Pancreas (tissue), 10 donors: ENCODE data around the gene CAPN8. TPM values are rescaled to one million over a fixed set of nuclear protein-coding genes. Genes with fewer than 3 reads are reported as not detected.

Source experiments
- ATAC-seq, 4 donors: fragments of 200-7000 bp; cut with Tn5 transposase; one replicate each; pipeline versions ENCODE4 v1.8.0 to v1.9.1; 2020; ENCODE audit warnings: mild to moderate bottlenecking in 4 of 4, moderate library complexity in 4 of 4
- DNase-seq, 6 donors: peaks; one replicate each; pipeline ENCODE4 v3.0.0-alpha.2; 2020
- FAIRE-seq: peaks from 2 replicates; lab custom pipeline; 2012; peaks lifted over from hg19 to GRCh38; lab: Jason Lieb, UNC
- H3K27ac ChIP-seq, 4 donors: fragments of 200-600 bp; sonication (generic); 1 replicate in 3 of 4; 2 replicates in 1 of 4; pipeline versions ENCODE4 v1.5.0 to v1.8.0; 2020
- H3K27me3 ChIP-seq, 4 donors: fragments of 200-600 bp; one replicate each; pipeline ENCODE4 v1.8.0; 2021
- H3K36me3 ChIP-seq, 3 donors: fragments of 200-600 bp; sonication (generic) in 1 of 3; one replicate each; pipeline versions ENCODE4 v1.5.0 to v1.8.0; 2020 to 2021
- H3K4me1 ChIP-seq, 3 donors: fragments of 200-600 bp; one replicate each; pipeline ENCODE4 v1.8.0; 2021
- H3K4me3 ChIP-seq, 4 donors: fragments of 200-600 bp; sonication (generic) in 2 of 4; one replicate each; pipeline versions ENCODE4 v1.5.0 to v1.8.0; 2020 to 2021
- H3K9me3 ChIP-seq, 4 donors: fragments of 200-600 bp; one replicate each; pipeline ENCODE4 v1.8.0; 2021
- WGBS, 2 donors: extraction: QIAGEN DNeasy Blood & Tissue Kit; methylation state at CpG; one replicate each; pipeline ENCODE4 v1.1.7; 2013; 5-methylcytosine and 5-hydroxymethylcytosine counted together
- intact Hi-C, 3 donors: fragments of 100-400 bp; cut with DNase I; formaldehyde crosslinking; loops; one replicate each; pipeline versions ENCODE4 v1.11.1 to v1.14.2; 2022
- polyA plus RNA-seq, 2 donors: library from polyadenylated mRNA; stranded (reverse); fragments of 200-250 nt; gene quantifications; one replicate each; pipeline ENCODE4 v1.2.3, GENCODE V29; 2013
- total RNA-seq, 6 donors: library from RNA; stranded (reverse); fragmentation: NEBNext Ultra II Directional in 4 of 6; extraction: Animal tissue kit (Norgen Biotek cat#: 25700) in 4 of 6; gene quantifications; one replicate each; pipeline versions ENCODE4 v1.2.1 to v1.2.4, GENCODE V29; 2021 to 2023
- TF ChIP-seq, protein P1 (sequence below), 4 donors: fragments of 200-600 bp; sonication (generic) in 3 of 4; IDR thresholded peaks; one replicate each; pipeline versions ENCODE4 v1.5.0 to v1.8.0; 2021; ENCODE audit warnings: antibody characterized with exemption in 4 of 4
- donor health status: healthy with polysubstance abuse.
- donor health status: DM: no; HTN: no; CAD: no; lungs with moderate emphysema.
- donor health status: DM: no; HTN: no; CAD: no.
- donor health status: control.
- donor health status: control.
- donor health status: Bipolar disorder and iron deficiency.
- donor health status: DM: yes; HTN: yes; CAD: no.
- donor health status: DM: no; HTN: no; CAD: no.
- donor health status: DM: no; HTN: no; CAD: no.
- donor health status: DM: yes; HTN: yes; CAD: no.

Gene CAPN8
- total and polyA plus RNA-seq, 8 donors, result 0.67 to 12.5 (median 1.9) TPM

DNA sequence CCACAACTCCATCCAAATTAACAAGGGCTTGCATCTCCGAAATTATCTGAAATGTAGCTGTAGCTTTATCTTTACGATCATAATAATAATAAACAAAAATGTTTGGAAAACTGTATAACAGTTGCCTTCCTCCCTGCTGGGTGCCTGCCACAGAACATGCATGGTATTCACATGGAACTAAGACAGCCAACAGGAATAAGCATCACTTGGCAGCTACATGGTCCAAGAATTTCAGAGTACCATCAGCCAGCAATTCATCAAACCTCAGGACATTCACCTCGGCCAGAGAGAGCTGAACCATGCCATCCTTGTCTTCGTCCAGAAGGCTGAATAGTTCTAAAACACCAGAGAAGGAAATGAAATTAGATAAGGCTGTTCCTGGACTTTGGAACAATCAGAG is 122.7 kb downstream of the CAPN8 start:
- DNase-seq, result no peak
- H3K4me1 ChIP-seq, result no peaks in the 10 kb centered on the region
- 72 to 75% methylated on average over 4 of the region's 4 CpGs for WGBS, 2 donors
- H3K9me3 ChIP-seq, result no peaks in the 10 kb centered on the region
- H3K4me3 ChIP-seq, result no peak overlapping the region
- H3K27ac ChIP-seq, result no peak overlapping the region
- no peaks in the 10 kb centered on the region for H3K27me3 ChIP-seq
- FAIRE-seq, result no peak
- no peaks in the 10 kb centered on the region for H3K36me3 ChIP-seq
- ATAC-seq, result no peak
- TF ChIP-seq, protein P1, sequence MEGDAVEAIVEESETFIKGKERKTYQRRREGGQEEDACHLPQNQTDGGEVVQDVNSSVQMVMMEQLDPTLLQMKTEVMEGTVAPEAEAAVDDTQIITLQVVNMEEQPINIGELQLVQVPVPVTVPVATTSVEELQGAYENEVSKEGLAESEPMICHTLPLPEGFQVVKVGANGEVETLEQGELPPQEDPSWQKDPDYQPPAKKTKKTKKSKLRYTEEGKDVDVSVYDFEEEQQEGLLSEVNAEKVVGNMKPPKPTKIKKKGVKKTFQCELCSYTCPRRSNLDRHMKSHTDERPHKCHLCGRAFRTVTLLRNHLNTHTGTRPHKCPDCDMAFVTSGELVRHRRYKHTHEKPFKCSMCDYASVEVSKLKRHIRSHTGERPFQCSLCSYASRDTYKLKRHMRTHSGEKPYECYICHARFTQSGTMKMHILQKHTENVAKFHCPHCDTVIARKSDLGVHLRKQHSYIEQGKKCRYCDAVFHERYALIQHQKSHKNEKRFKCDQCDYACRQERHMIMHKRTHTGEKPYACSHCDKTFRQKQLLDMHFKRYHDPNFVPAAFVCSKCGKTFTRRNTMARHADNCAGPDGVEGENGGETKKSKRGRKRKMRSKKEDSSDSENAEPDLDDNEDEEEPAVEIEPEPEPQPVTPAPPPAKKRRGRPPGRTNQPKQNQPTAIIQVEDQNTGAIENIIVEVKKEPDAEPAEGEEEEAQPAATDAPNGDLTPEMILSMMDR (IDR thresholded peaks at IDR 0.05), result no peak
- intact Hi-C loops, result no loop called here

DNA sequence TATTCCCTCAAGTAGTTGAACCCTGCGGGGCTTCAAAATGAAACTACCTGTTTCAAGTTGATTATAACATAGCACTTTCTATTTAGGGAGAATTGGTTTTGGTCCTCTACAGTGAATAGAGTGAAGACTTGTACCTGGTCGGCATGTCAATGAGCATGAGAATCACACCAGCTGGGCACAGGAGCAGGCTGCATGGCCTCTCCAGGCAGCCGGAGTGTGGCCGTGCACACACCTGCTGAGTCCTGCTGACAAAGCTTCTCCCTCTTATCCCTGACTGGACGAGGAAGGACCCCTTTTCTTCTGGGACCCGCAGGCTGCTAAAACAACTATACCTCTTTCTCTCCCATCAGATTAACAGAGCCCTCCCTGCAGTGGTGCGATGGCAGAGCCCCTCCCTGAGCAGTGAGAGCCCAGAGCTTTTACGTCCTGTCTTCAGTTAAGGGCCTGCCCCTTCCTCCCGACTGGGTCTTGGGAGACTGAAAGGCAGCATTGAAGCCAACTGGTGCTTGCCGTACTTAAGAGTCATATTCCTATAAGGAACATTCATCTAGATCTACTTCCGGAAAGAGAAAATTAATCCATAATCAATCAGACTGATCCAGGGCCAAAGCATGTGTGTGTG is 124.9 kb downstream of the CAPN8 start:
- 39 to 41% methylated on average over 11 of the region's 11 CpGs for WGBS, 2 donors
- intact Hi-C loops, result no loop called here
- no peaks in the 10 kb centered on the region for H3K27me3 ChIP-seq
- H3K4me3 ChIP-seq, result no peak overlapping the region
- no peaks in the 10 kb centered on the region for H3K9me3 ChIP-seq
- peak; percentile 55 to 75 (median 60) for DNase-seq
- peak; percentile 87 to 99 (median 93) for ATAC-seq
- no peak overlapping the region for H3K27ac ChIP-seq
- no peaks in the 10 kb centered on the region for H3K36me3 ChIP-seq
- FAIRE-seq, result no peak
- TF ChIP-seq, protein P1 (IDR thresholded peaks at IDR 0.05), result no peak
- no peaks in the 10 kb centered on the region for H3K4me1 ChIP-seq

DNA sequence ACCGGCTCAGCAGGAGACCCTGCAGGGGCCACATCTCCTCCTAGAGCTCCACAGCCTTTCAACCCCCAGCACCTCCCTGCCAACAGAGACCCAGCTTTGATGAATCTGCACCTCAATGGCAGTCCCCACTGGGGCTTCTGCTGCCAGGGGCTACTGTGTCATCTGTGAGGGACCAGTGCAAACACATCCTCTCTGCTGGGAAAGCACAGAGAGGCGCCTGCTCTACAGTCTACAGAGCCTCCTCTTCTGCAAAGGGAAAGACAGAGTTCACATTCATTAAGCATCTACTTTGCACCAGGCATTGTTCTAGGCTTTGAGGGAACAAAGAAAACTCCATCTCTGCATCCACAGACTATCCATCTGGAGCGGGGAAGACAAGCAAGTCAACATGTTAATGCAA is 125.8 kb downstream of the CAPN8 start:
- TF ChIP-seq, protein P1 (IDR thresholded peaks at IDR 0.05), result no peak
- ATAC-seq (no peak), FAIRE-seq (no peak), DNase-seq (no peak)
- no peaks in the 10 kb centered on the region for H3K36me3 ChIP-seq
- intact Hi-C loops, result no loop called here
- WGBS, 2 donors, result 92 to 98% methylated on average over 3 of the region's 3 CpGs
- no peaks in the 10 kb centered on the region for H3K4me1 ChIP-seq
- no peak overlapping the region for H3K4me3 ChIP-seq
- H3K27ac ChIP-seq, result no peak overlapping the region
- no peaks in the 10 kb centered on the region for H3K9me3 ChIP-seq
- H3K27me3 ChIP-seq, result no peaks in the 10 kb centered on the region

DNA sequence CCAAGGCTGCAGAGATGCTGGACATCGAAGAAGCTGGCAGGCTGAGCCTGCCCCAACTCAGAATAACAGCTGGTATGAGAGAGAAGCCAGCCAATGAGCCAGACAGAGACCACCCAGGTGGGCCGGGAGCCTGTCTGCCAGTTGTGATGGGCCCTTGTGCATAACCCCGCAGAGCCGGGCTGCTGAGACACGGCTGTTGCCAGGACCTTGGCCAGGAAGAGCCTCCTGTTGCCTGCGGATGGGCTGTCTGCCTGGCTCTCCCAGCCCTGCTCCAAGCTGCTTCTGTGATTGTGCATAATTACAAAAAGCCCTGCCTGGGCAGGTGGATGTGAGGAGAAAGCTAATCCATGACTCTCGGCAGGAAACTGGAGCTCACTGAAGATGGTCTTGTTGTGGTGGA is 126.5 kb downstream of the CAPN8 start:
- Histone ChIP-seq H3K27ac (no peak overlapping the region), H3K27me3 (no peaks in the 10 kb centered on the region), H3K4me1 (no peaks in the 10 kb centered on the region), H3K9me3 (no peaks in the 10 kb centered on the region), H3K4me3 (no peak overlapping the region), H3K36me3 (no peaks in the 10 kb centered on the region)
- ATAC-seq (no peak), DNase-seq (no peak), FAIRE-seq (no peak)
- WGBS, 2 donors, result 87 to 91% methylated on average over 7 of the region's 7 CpGs
- intact Hi-C loops, result no loop called here
- TF ChIP-seq, protein P1 (IDR thresholded peaks at IDR 0.05), result no peak

DNA sequence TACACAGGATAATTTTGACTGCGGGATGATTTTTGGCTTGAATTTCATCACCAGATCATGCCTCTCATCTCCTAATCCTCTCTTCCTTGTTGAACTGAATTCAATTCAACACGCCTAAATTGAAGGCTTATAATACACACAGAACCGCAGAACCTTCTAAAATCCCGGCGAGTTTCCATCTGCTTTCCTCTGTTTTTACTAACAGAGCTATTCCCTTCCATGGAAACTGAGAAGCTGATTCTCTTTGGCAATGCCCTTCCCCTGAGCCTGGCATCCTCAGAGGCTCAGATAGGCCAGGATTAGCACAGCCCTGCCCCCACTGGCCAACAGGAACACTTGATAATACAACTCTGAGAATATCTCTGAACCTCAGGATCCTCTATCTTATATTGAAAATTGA is 130.2 kb downstream of the CAPN8 start:
- TF ChIP-seq, protein P1 (IDR thresholded peaks at IDR 0.05), result no peak
- intact Hi-C loops, result no loop called here

More for the DNA sequence above, 130.2 kb downstream of the CAPN8 start:
- FAIRE-seq (no peak), ATAC-seq (no peak), DNase-seq (no peak)
- no peak overlapping the region for H3K4me3 ChIP-seq
- H3K36me3 ChIP-seq, result no peaks in the 10 kb centered on the region
- WGBS, 2 donors, result 93 to 96% methylated on average over 5 of the region's 5 CpGs
- H3K27ac ChIP-seq, result no peak overlapping the region
- H3K4me1 ChIP-seq, result no peaks in the 10 kb centered on the region
- H3K9me3 ChIP-seq, result no peaks in the 10 kb centered on the region
- no peaks in the 10 kb centered on the region for H3K27me3 ChIP-seq
